Fibroblast of lung (primary cell): ENCODE measurements around the gene CASQ2.

ENCODE experiments used
- EZH2 ChIP-seq: IDR thresholded peaks from 2 replicates; pipeline ENCODE4 v1.5.1; 2012; ENCODE audit warnings: low read length, control low read depth, mild to moderate bottlenecking; ENCODE audit errors: missing control alignments
- TF ChIP-seq, protein P1 (sequence below), 2 donors: IDR thresholded peaks in 1 of 2; conservative IDR thresholded peaks in 1 of 2; 1 replicate in 1 of 2; 2 replicates in 1 of 2; pipeline ENCODE4 v1.5.1; 2011 to 2012; ENCODE audit warnings: low read length in 2 of 2, control low read depth in 1 of 2, inconsistent platforms in 1 of 2, low read depth in 1 of 2, mild to moderate bottlenecking in 1 of 2

DNA sequence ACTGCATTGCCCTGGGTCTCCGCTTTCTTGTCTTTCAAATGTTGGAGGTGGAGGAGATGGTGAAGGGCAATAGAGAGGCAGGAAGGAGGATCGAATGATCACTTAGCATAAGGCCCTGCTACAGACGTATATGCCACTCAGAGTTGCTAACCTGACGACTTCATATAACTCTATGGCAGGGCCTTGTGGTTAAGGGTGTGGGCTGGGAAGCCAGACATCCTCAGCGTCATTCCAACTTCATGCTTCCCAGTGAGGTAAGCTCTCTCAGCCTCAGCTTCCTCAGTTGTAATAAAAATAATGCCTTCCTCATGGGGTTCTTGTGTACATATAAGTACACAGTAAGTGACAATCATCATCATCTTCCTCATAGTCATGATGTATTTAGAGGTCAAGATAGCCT, 54.6 kb downstream of the CASQ2 start:
- TF ChIP-seq, protein P1, sequence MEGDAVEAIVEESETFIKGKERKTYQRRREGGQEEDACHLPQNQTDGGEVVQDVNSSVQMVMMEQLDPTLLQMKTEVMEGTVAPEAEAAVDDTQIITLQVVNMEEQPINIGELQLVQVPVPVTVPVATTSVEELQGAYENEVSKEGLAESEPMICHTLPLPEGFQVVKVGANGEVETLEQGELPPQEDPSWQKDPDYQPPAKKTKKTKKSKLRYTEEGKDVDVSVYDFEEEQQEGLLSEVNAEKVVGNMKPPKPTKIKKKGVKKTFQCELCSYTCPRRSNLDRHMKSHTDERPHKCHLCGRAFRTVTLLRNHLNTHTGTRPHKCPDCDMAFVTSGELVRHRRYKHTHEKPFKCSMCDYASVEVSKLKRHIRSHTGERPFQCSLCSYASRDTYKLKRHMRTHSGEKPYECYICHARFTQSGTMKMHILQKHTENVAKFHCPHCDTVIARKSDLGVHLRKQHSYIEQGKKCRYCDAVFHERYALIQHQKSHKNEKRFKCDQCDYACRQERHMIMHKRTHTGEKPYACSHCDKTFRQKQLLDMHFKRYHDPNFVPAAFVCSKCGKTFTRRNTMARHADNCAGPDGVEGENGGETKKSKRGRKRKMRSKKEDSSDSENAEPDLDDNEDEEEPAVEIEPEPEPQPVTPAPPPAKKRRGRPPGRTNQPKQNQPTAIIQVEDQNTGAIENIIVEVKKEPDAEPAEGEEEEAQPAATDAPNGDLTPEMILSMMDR (conservative IDR thresholded peaks at IDR 0.05 in 1 of 2, IDR thresholded peaks at IDR 0.05 in 1 of 2; ENCODE audit: low read depth in 1 of 2, low read length in 2 of 2) = no peak
- TF ChIP-seq EZH2 = no peak
